ENCODE measurements around the gene STPG3. TPM values are rescaled to one million over a fixed set of nuclear protein-coding genes. Genes with fewer than 3 reads are reported as not detected.

Gene STPG3
- total and polyA plus RNA-seq, 9 of the 15 experiments (the other 6 are each of a cell fraction or from before 2014, with no cell fraction given): not detected

GRCh38 chr9:137243626-137244485 lies 7.2 kb upstream of the STPG3 start (continued):
- peak in 1 of 2 experiments; percentile 40; a peak in 2 of 4 replicates for TF ChIP-seq SIN3A (IDR thresholded peaks at IDR 0.05; ENCODE audit: borderline replicate concordance in 2 of 2, control insufficient read depth in 1 of 2, low read depth in 2 of 2, low read length in 2 of 2)
- TF ChIP-seq ZNF639 (CRISPR knock-in tag; conservative IDR thresholded peaks at IDR 0.05 in 1 of 2, IDR thresholded peaks at IDR 0.05 in 1 of 2): no peak
- 0 out of 2 replicates have a peak, but pooled peaks have one; percentile 17 for TF ChIP-seq ZNF124 (CRISPR knock-in tag; IDR thresholded peaks at IDR 0.05)
- no peak; the same call in 1 of the 2 replicates for TF ChIP-seq HNRNPUL1 (IDR thresholded peaks at IDR 0.05; ENCODE audit: low read length)
- TF ChIP-seq WHSC1 (IDR thresholded peaks at IDR 0.05; ENCODE audit: low read length): no peak
- TF ChIP-seq FOXJ2 (tag; IDR thresholded peaks at IDR 0.05): no peak
- no peak for TF ChIP-seq KHSRP (IDR thresholded peaks at IDR 0.05)
- no peak for TF ChIP-seq TRIM28 (IDR thresholded peaks at IDR 0.05)
- no peak for TF ChIP-seq MBD1 (CRISPR knock-in tag; IDR thresholded peaks at IDR 0.05)
- TF ChIP-seq LARP7 (IDR thresholded peaks at IDR 0.05): no peak
- 0 out of 4 replicates have a peak, but pooled peaks of 1 of the 2 experiments have one; percentile 13 for TF ChIP-seq BCLAF1 (IDR thresholded peaks at IDR 0.05; ENCODE audit: borderline replicate concordance in 1 of 2, control insufficient read depth in 1 of 2, low read depth in 2 of 2, low read length in 1 of 2)
- TF ChIP-seq ZBTB11 (CRISPR knock-in tag; IDR thresholded peaks at IDR 0.05): peak in 1 of 3 experiments; percentile 34; a peak in 2 of 6 replicates
- 0 out of 2 replicates have a peak, but pooled peaks have one; percentile 63 for TF ChIP-seq ZNF551 (CRISPR knock-in tag; IDR thresholded peaks at IDR 0.05)
- no peak for TF ChIP-seq ZNF121 (CRISPR knock-in tag; conservative IDR thresholded peaks at IDR 0.05)
- TF ChIP-seq KDM1A (IDR thresholded peaks at IDR 0.05): no peak
- 0 out of 2 replicates have a peak, but pooled peaks have one; percentile 4 for TF ChIP-seq ESRRB (CRISPR knock-in tag; IDR thresholded peaks at IDR 0.05; ENCODE audit: borderline replicate concordance)
